ENCODE results near the gene ST6GALNAC2.
"Not testable (repeated sequence)": the region's sequence is repeated elsewhere in the genome, so short reads cannot be mapped to it uniquely, and the experiment has no call there.

The ST6GALNAC2 gene

GRCh38 chr17:76540381-76541300, 45.0 kb downstream of the ST6GALNAC2 start:
- no peak for DNase-seq (ENCODE audit: low read depth in 2 of 2)

GRCh38 chr17:76539631-76540271, 45.9 kb downstream of the ST6GALNAC2 start, which contains the start of gene PRCD:
Gene PRCD, plus strand, starts transcription at chr17:76540044. Its CDS starts 98 bp downstream, at chr17:76540142.
- no peak for DNase-seq (ENCODE audit: low read depth in 2 of 2)

GRCh38 chr17:76538941-76539570, 46.6 kb downstream of the ST6GALNAC2 start:
- no peak for DNase-seq (ENCODE audit: low read depth in 2 of 2)

- DNase-seq (ENCODE audit: low read depth in 2 of 2): no peak
Observed at GRCh38 chr17:76538281-76538931, 47.3 kb downstream of the ST6GALNAC2 start.

- DNase-seq (ENCODE audit: low read depth in 2 of 2): no peak
Observed at GRCh38 chr17:76537578-76538280, 47.9 kb downstream of the ST6GALNAC2 start, which contains the start of gene CYGB. Gene CYGB, minus strand, starts transcription at chr17:76537709. Its CDS starts 167 bp downstream, at chr17:76537542.

- DNase-seq (ENCODE audit: low read depth in 2 of 2): no peak
Observed at GRCh38 chr17:76537288-76537577, 48.4 kb downstream of the ST6GALNAC2 start.

- DNase-seq (ENCODE audit: low read depth in 2 of 2): no peak
Observed at GRCh38 chr17:76536511-76537287, 49.0 kb downstream of the ST6GALNAC2 start.

- no peak for DNase-seq (ENCODE audit: low read depth in 2 of 2)
Observed at GRCh38 chr17:76535788-76536510, 49.7 kb downstream of the ST6GALNAC2 start.

- DNase-seq (ENCODE audit: low read depth in 2 of 2): no peak
Observed at GRCh38 chr17:76534831-76535732, 50.6 kb downstream of the ST6GALNAC2 start.

GRCh38 chr17:76533640-76534359, 51.9 kb downstream of the ST6GALNAC2 start:
- not testable (repeated sequence) for DNase-seq (ENCODE audit: low read depth in 2 of 2)

GRCh38 chr17:76532072-76532651, 53.5 kb downstream of the ST6GALNAC2 start:
- DNase-seq (ENCODE audit: low read depth in 2 of 2): no peak

GRCh38 chr17:76531486-76532038, 54.1 kb downstream of the ST6GALNAC2 start:
- no peak for DNase-seq (ENCODE audit: low read depth in 2 of 2)

GRCh38 chr17:76530811-76531485, 54.7 kb downstream of the ST6GALNAC2 start:
- DNase-seq (ENCODE audit: low read depth in 2 of 2): no peak

GRCh38 chr17:76530095-76530723, 55.5 kb downstream of the ST6GALNAC2 start:
- DNase-seq (ENCODE audit: low read depth in 2 of 2): no peak

- no peak for DNase-seq (ENCODE audit: low read depth in 2 of 2)
Observed at GRCh38 chr17:76529224-76530094, 56.2 kb downstream of the ST6GALNAC2 start.
